Activated T-cell treated with anti-CD3 and anti-CD28 coated beads for 1 hour (primary cell): ENCODE measurements around the gene PGPEP1.

ENCODE experiments used
- DNase-seq: peaks from one replicate; pipeline ENCODE4 v3.0.0-alpha.2; 2020; ENCODE audit warnings: low read depth

Gene PGPEP1

GRCh38 chr19:18418483-18419194 lies 78.2 kb downstream of the PGPEP1 start:
- DNase-seq = no peak

- DNase-seq = peak; percentile 54
Measured at GRCh38 chr19:18419195-18419698, 78.8 kb downstream of the PGPEP1 start, which contains the start of gene SSBP4. SSBP4 (plus strand) TSS chr19:18419398; CDS start chr19:18419649, 251 bp downstream.
